CD14-positive monocyte (primary cell): ENCODE data around the gene CDH16. TPM values are rescaled to one million over a fixed set of nuclear protein-coding genes. Genes with fewer than 3 reads are reported as not detected.

Experiments
- DNase-seq, 3 donors: peaks; one replicate each; pipeline ENCODE4 v3.0.0-alpha.2; 2011 to 2022
- H2AFZ ChIP-seq: 2 replicates; pipeline ENCODE4 v1.6.0; 2012; ENCODE audit warnings: mild to moderate bottlenecking, low read depth, low read length, inconsistent platforms; ENCODE audit not compliant: insufficient read depth, poor library complexity, severe bottlenecking
- H3K27ac ChIP-seq, 2 donors: 1 replicate in 1 of 2; 2 replicates in 1 of 2; pipeline ENCODE4 v1.5.1; 2012 to 2013; ENCODE audit warnings: low read length in 2 of 2, control low read depth in 1 of 2, inconsistent platforms in 1 of 2, low read depth in 1 of 2, mild to moderate bottlenecking in 1 of 2
- H3K27me3 ChIP-seq, 2 donors: one replicate each; pipeline versions ENCODE4 v1.6.0 to v1.6.1; 2011 to 2013; ENCODE audit warnings: low read length in 2 of 2; ENCODE audit not compliant: control insufficient read depth in 2 of 2, insufficient read depth in 2 of 2
- H3K36me3 ChIP-seq, 2 donors: replicated peaks in 1 of 2; 1 replicate in 1 of 2; 2 replicates in 1 of 2; pipeline versions ENCODE4 v1.5.1 to v1.6.1; 2012 to 2013; ENCODE audit warnings: low read length in 2 of 2, control low read depth in 1 of 2, inconsistent platforms in 1 of 2, mild to moderate bottlenecking in 1 of 2; ENCODE audit not compliant: insufficient read depth in 2 of 2, control insufficient read depth in 1 of 2
- H3K4me1 ChIP-seq, 2 donors: 1 replicate in 1 of 2; 2 replicates in 1 of 2; pipeline versions ENCODE4 v1.5.1 to v1.6.1; 2012 to 2013; ENCODE audit warnings: low read length in 2 of 2, control low read depth in 1 of 2, inconsistent platforms in 1 of 2, mild to moderate bottlenecking in 1 of 2, moderate library complexity in 1 of 2; ENCODE audit not compliant: insufficient read depth in 2 of 2, control insufficient read depth in 1 of 2
- H3K4me2 ChIP-seq: replicated peaks from 2 replicates; pipeline ENCODE3; 2012; ENCODE audit warnings: low read length, moderate library complexity, mild to moderate bottlenecking; ENCODE audit not compliant: poor library complexity, severe bottlenecking; ENCODE audit errors: extremely low read depth
- H3K4me3 ChIP-seq, 3 experiments: fragments of 200-600 bp in 1 of 3; sonication (generic) in 1 of 3; replicated peaks in 1 of 3; 1 replicate in 2 of 3; 2 replicates in 1 of 3; pipeline ENCODE4 v1.5.1; 2011 to 2013; ENCODE audit warnings: low read length in 3 of 3, mild to moderate bottlenecking in 3 of 3, control low read depth in 2 of 3, low read depth in 2 of 3, inconsistent platforms in 1 of 3, moderate library complexity in 1 of 3
- H3K79me2 ChIP-seq: 2 replicates; pipeline ENCODE4 v1.6.0; 2012; ENCODE audit warnings: mild to moderate bottlenecking, control low read depth, inconsistent platforms, low read length, moderate library complexity; ENCODE audit not compliant: insufficient read depth
- H3K9ac ChIP-seq: 2 replicates; pipeline ENCODE4 v1.6.0; 2017; ENCODE audit warnings: low read length, mild to moderate bottlenecking; ENCODE audit not compliant: insufficient read depth, poor library complexity, severe bottlenecking
- H3K9me3 ChIP-seq, 2 donors: replicated peaks in 1 of 2; 1 replicate in 1 of 2; 2 replicates in 1 of 2; pipeline versions ENCODE4 v1.5.1 to v1.6.1; 2012 to 2013; ENCODE audit warnings: low read length in 2 of 2, control low read depth in 1 of 2; ENCODE audit not compliant: control insufficient read depth in 1 of 2, insufficient read depth in 1 of 2
- H4K20me1 ChIP-seq: 2 replicates; pipeline ENCODE4 v1.6.0; 2012; ENCODE audit warnings: mild to moderate bottlenecking, low read length, control low read depth, moderate library complexity; ENCODE audit not compliant: insufficient read depth
- H3K27ac Mint-ChIP-seq, 7 donors: one replicate each; pipeline ENCODE4 v1.8.0; 2020; ENCODE audit warnings: mild to moderate bottlenecking in 7 of 7, mixed read lengths in 7 of 7, moderate library complexity in 6 of 7, inconsistent platforms in 2 of 7
- H3K27me3 Mint-ChIP-seq, 3 donors: one replicate each; pipeline ENCODE4 v1.8.0; 2021 to 2022; ENCODE audit warnings: low read depth in 3 of 3, mild to moderate bottlenecking in 3 of 3, mixed read lengths in 3 of 3, moderate library complexity in 3 of 3, inconsistent platforms in 1 of 3
- H3K36me3 Mint-ChIP-seq, 2 donors: one replicate each; pipeline ENCODE4 v1.8.0; 2020; ENCODE audit warnings: mixed read lengths in 2 of 2, inconsistent platforms in 1 of 2, mild to moderate bottlenecking in 1 of 2
- H3K4me1 Mint-ChIP-seq: one replicate; pipeline ENCODE4 v1.8.0; 2020; ENCODE audit warnings: mild to moderate bottlenecking, mixed read lengths
- H3K4me3 Mint-ChIP-seq, 2 donors: one replicate each; pipeline ENCODE4 v1.8.0; 2020; ENCODE audit warnings: mild to moderate bottlenecking in 2 of 2, mixed read lengths in 2 of 2, moderate library complexity in 1 of 2
- H3K9me3 Mint-ChIP-seq, 7 donors: one replicate each; pipeline ENCODE4 v1.8.0; 2020 to 2022; ENCODE audit warnings: mixed read lengths in 7 of 7, mild to moderate bottlenecking in 6 of 7, moderate library complexity in 6 of 7, inconsistent platforms in 2 of 7
- WGBS: methylation state at CpG from one replicate; pipeline ENCODE4 v1.1.5; 2013; ENCODE audit warnings: missing lambda C conversion rate; ENCODE audit not compliant: insufficient coverage; 5-methylcytosine and 5-hydroxymethylcytosine counted together
- intact Hi-C, 2 donors: fragments of 100-400 bp; cut with micrococcal nuclease; formaldehyde crosslinking; loops; one replicate each; pipeline versions ENCODE4 v1.15.0 to v1.15.1; 2023
- polyA plus RNA-seq, 3 donors: library from polyadenylated mRNA; depleted of rRNA in 1 of 3; unstranded in 2 of 3; stranded (reverse) in 1 of 3; fragments of 300-500 nt in 2 of 3; fragments of >200 nt in 1 of 3; fragmentation: Illumina TruSeq in 2 of 3; gene quantifications; 1 replicate in 2 of 3; 2 replicates in 1 of 3; pipeline ENCODE4 v1.2.3, GENCODE V29; 2012 to 2021
- TF ChIP-seq, protein P1 (sequence below): fragments of 200-600 bp; IDR thresholded peaks from one replicate; pipeline ENCODE4 v1.8.0; 2022; ENCODE audit warnings: antibody characterized with exemption, mild to moderate bottlenecking

The CDH16 gene
- polyA plus RNA-seq, 3 donors: not detected

- DNase-seq: no peak
- intact Hi-C loops: no loop called here
- WGBS: 67% methylated on average over 1 of the region's 2 CpGs
- Mint-ChIP-seq H3K4me3 (no peak overlapping the region), H3K9me3 (peaks cover 0 to 3% (median 0%) of the 10 kb centered on the region in 7 donors), H3K36me3 (peaks cover 19 to 22% of the 10 kb centered on the region in 2 donors), H3K27ac (no peak overlapping the region), H3K27me3 (peaks cover 8 to 12% (median 11%) of the 10 kb centered on the region in 3 donors), H3K4me1 (no peaks in the 10 kb centered on the region)
- Histone ChIP-seq H3K9ac (no peak overlapping the region), H4K20me1 (no peaks in the 10 kb centered on the region), H3K4me3 (no peak overlapping the region), H3K36me3 (peaks cover 3 to 13% of the 10 kb centered on the region in 2 donors), H3K4me2 (no peak overlapping the region), H3K79me2 (no peaks in the 10 kb centered on the region), H3K4me1 (no peaks in the 10 kb centered on the region), H3K27ac (no peak overlapping the region), H3K27me3 (peaks cover 7 to 9% of the 10 kb centered on the region in 2 donors), H3K9me3 (no peaks in the 10 kb centered on the region), H2AFZ (no peak overlapping the region)
- TF ChIP-seq, protein P1, sequence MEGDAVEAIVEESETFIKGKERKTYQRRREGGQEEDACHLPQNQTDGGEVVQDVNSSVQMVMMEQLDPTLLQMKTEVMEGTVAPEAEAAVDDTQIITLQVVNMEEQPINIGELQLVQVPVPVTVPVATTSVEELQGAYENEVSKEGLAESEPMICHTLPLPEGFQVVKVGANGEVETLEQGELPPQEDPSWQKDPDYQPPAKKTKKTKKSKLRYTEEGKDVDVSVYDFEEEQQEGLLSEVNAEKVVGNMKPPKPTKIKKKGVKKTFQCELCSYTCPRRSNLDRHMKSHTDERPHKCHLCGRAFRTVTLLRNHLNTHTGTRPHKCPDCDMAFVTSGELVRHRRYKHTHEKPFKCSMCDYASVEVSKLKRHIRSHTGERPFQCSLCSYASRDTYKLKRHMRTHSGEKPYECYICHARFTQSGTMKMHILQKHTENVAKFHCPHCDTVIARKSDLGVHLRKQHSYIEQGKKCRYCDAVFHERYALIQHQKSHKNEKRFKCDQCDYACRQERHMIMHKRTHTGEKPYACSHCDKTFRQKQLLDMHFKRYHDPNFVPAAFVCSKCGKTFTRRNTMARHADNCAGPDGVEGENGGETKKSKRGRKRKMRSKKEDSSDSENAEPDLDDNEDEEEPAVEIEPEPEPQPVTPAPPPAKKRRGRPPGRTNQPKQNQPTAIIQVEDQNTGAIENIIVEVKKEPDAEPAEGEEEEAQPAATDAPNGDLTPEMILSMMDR: no peak
Measured at GRCh38 chr16:66886321-66886720, 32.4 kb downstream of the CDH16 start.

DNA sequence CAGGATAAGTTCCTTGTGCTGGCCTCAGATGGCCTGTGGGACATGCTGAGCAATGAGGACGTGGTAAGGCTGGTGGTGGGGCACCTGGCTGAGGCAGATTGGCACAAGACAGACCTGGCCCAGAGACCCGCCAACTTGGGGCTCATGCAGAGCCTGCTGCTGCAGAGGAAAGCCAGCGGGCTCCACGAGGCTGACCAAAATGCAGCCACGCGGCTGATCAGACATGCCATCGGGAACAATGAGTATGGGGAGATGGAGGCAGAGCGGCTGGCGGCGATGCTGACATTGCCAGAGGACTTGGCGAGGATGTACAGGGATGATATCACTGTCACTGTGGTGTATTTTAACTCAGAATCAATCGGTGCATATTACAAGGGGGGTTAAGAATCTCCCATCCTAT is 33.2 kb downstream of the CDH16 start:
- peaks cover 2% of the 10 kb centered on the region for H3K4me1 Mint-ChIP-seq
- Histone ChIP-seq H3K36me3 (peaks cover 3 to 13% of the 10 kb centered on the region in 2 donors), H4K20me1 (no peaks in the 10 kb centered on the region), H3K9ac (no peak overlapping the region), H3K79me2 (no peaks in the 10 kb centered on the region), H3K9me3 (no peaks in the 10 kb centered on the region), H3K4me2 (no peak overlapping the region), H3K4me3 (no peak overlapping the region), H3K27me3 (peaks cover 7 to 16% of the 10 kb centered on the region in 2 donors), H3K27ac (no peak overlapping the region), H2AFZ (no peak overlapping the region), H3K4me1 (peaks cover 7 to 8% of the 10 kb centered on the region in 2 donors)
- peaks cover 0 to 3% (median 0%) of the 10 kb centered on the region in 7 donors for H3K9me3 Mint-ChIP-seq
- DNase-seq: no peak
- intact Hi-C loops: no loop called here
- H3K36me3 Mint-ChIP-seq: peaks cover 19 to 22% of the 10 kb centered on the region in 2 donors
- 97% methylated on average over 11 of the region's 12 CpGs for WGBS
- H3K4me3 Mint-ChIP-seq: no peak overlapping the region
- no peak overlapping the region for H3K27ac Mint-ChIP-seq
- peaks cover 12 to 16% (median 14%) of the 10 kb centered on the region in 3 donors for H3K27me3 Mint-ChIP-seq
- TF ChIP-seq, protein P1: no peak
